GM12875 (cell line): Measurements from ENCODE around the gene KDM4B.

ENCODE experiments used
- H3K4me3 ChIP-seq: one replicate; pipeline ENCODE4 v1.5.1; 2011; ENCODE audit warnings: low read depth, low read length, control low read depth
- CTCF ChIP-seq: IDR thresholded peaks from 2 replicates; pipeline ENCODE4 v1.5.1; 2011; ENCODE audit warnings: low read depth, mild to moderate bottlenecking, control low read depth, inconsistent platforms, low read length, moderate library complexity, borderline replicate concordance; ENCODE audit not compliant: insufficient read depth

KDM4B gene

GRCh38 chr19:5016781-5017180 is 47.9 kb downstream of the KDM4B start:
- TF ChIP-seq CTCF: no peak
- no peak overlapping the region for H3K4me3 ChIP-seq

- no peak overlapping the region for H3K4me3 ChIP-seq
- TF ChIP-seq CTCF: no peak
These were observed 48.3 kb downstream of the KDM4B start for GRCh38 chr19:5017235-5017634.

GRCh38 chr19:5018224-5019015 is 49.5 kb downstream of the KDM4B start:
- TF ChIP-seq CTCF: no peak
- no peak overlapping the region for H3K4me3 ChIP-seq

GRCh38 chr19:5020368-5020767 is 51.5 kb downstream of the KDM4B start:
- no peak for TF ChIP-seq CTCF
- H3K4me3 ChIP-seq: no peak overlapping the region

- H3K4me3 ChIP-seq: no peak overlapping the region
- no peak for TF ChIP-seq CTCF
These were observed 52.1 kb downstream of the KDM4B start for GRCh38 chr19:5021046-5021445.

GRCh38 chr19:5022066-5022860 is 53.4 kb downstream of the KDM4B start:
- no peak for TF ChIP-seq CTCF

More at GRCh38 chr19:5022066-5022860, 53.4 kb downstream of the KDM4B start:
- H3K4me3 ChIP-seq: no peak overlapping the region
